ENCODE results near the gene RPL13.

The RPL13 gene

GRCh38 chr16:89545044-89545830 lies 15.2 kb upstream of the RPL13 start:
- DNase-seq (ENCODE audit: low read depth in 3 of 3) = no peak

GRCh38 chr16:89545831-89546574 lies 14.5 kb upstream of the RPL13 start:
- no peak for DNase-seq (ENCODE audit: low read depth in 3 of 3)

GRCh38 chr16:89546781-89547180 lies 13.7 kb upstream of the RPL13 start:
- DNase-seq (ENCODE audit: low read depth in 3 of 3) = no peak

GRCh38 chr16:89547291-89547690 lies 13.2 kb upstream of the RPL13 start:
- DNase-seq (ENCODE audit: low read depth in 3 of 3) = no peak

- DNase-seq (ENCODE audit: low read depth in 3 of 3) = no peak
Measured at GRCh38 chr16:89547860-89548259, 12.6 kb upstream of the RPL13 start.

- no peak for DNase-seq (ENCODE audit: low read depth in 3 of 3)
Measured at GRCh38 chr16:89548344-89549006, 12.0 kb upstream of the RPL13 start.

GRCh38 chr16:89549007-89549700 lies 11.3 kb upstream of the RPL13 start:
- no peak for DNase-seq (ENCODE audit: low read depth in 3 of 3)

GRCh38 chr16:89550421-89551007 lies 10.0 kb upstream of the RPL13 start:
- DNase-seq (ENCODE audit: low read depth in 3 of 3) = no peak

- no peak for DNase-seq (ENCODE audit: low read depth in 3 of 3)
Measured at GRCh38 chr16:89552329-89552728, 8.2 kb upstream of the RPL13 start.

GRCh38 chr16:89552913-89553312 lies 7.6 kb upstream of the RPL13 start:
- DNase-seq (ENCODE audit: low read depth in 3 of 3) = no peak

GRCh38 chr16:89553733-89554132 lies 6.7 kb upstream of the RPL13 start:
- DNase-seq (ENCODE audit: low read depth in 3 of 3) = no peak

- DNase-seq (ENCODE audit: low read depth in 3 of 3) = no peak
Measured at GRCh38 chr16:89554343-89554742, 6.1 kb upstream of the RPL13 start.

- DNase-seq (ENCODE audit: low read depth in 3 of 3) = no peak
Measured at GRCh38 chr16:89555265-89555664, 5.2 kb upstream of the RPL13 start.

- DNase-seq (ENCODE audit: low read depth in 3 of 3) = no peak
Measured at GRCh38 chr16:89555780-89556179, 4.7 kb upstream of the RPL13 start.

- peak; percentile 63 to 85 (median 78) for DNase-seq (ENCODE audit: low read depth in 3 of 3)
Measured at GRCh38 chr16:89556750-89557689, 3.5 kb upstream of the RPL13 start.

- no peak for DNase-seq (ENCODE audit: low read depth in 3 of 3)
Measured at GRCh38 chr16:89557690-89558490, 2.6 kb upstream of the RPL13 start.

- no peak for DNase-seq (ENCODE audit: low read depth in 3 of 3)
Measured at GRCh38 chr16:89561142-89561883, 831 bp downstream of the RPL13 start.

- DNase-seq (ENCODE audit: low read depth in 3 of 3) = no peak
Measured at GRCh38 chr16:89561884-89562599, 1.6 kb downstream of the RPL13 start.
